SK-N-SH (cell line): Measurements from ENCODE around the gene FOS. TPM values are rescaled to one million over a fixed set of nuclear protein-coding genes. Genes with fewer than 3 reads are reported as not detected.

Experiments
- CTCF ChIA-PET: fragments of 300-600, 350-600 bp; formaldehyde crosslinking; extraction: SDS; loops from one replicate; lab custom pipeline; 2021; lab: Yijun Ruan, JAX
- POLR2A ChIA-PET: fragments of 350-600 bp; sonication (Branson Sonifier 250); formaldehyde crosslinking; extraction: SDS; loops from one replicate; lab custom pipeline; 2020; ENCODE audit warnings: antibody characterized with exemption, inconsistent platforms; lab: Yijun Ruan, JAX
- DNase-seq: peaks from one replicate; pipeline ENCODE4 v3.0.0; 2012
- H2AFZ ChIP-seq: fragments of 200-600 bp; sonication (generic); 2 replicates; pipeline ENCODE4 v1.8.1; 2016; ENCODE audit warnings: antibody characterized with exemption, mild to moderate bottlenecking, low read depth
- H3F3A ChIP-seq: fragments of 200-600 bp; sonication (generic); replicated peaks from 2 replicates; pipeline ENCODE3; 2016; ENCODE audit warnings: antibody characterized with exemption, mild to moderate bottlenecking; ENCODE audit not compliant: insufficient read depth
- H3K27ac ChIP-seq, 2 experiments: fragments of 200-500 bp in 1 of 2; fragments of 200-600 bp in 1 of 2; sonication (Bioruptor generic) in 1 of 2; sonication (generic), shearing (Covaris generic) in 1 of 2; 2 replicates each; pipeline versions ENCODE4 v1.5.1 to v1.6.1; 2014 to 2016; ENCODE audit warnings: low read depth in 2 of 2, inconsistent platforms in 1 of 2, low read length in 1 of 2, mild to moderate bottlenecking in 1 of 2, mixed read lengths in 1 of 2
- H3K27me3 ChIP-seq: fragments of 200-600 bp; sonication (generic), shearing (Covaris generic); 2 replicates; pipeline ENCODE4 v1.6.1; 2016; ENCODE audit warnings: mixed run types; ENCODE audit not compliant: insufficient read depth
- H3K36me3 ChIP-seq, 2 experiments: fragments of 200-500 bp in 1 of 2; fragments of 200-600 bp in 1 of 2; sonication (Bioruptor generic) in 1 of 2; sonication (generic) in 1 of 2; replicated peaks in 1 of 2; 2 replicates each; pipeline versions ENCODE3 to v1.5.1; 2014 to 2016; ENCODE audit warnings: low read length in 1 of 2, mild to moderate bottlenecking in 1 of 2; ENCODE audit not compliant: insufficient read depth in 2 of 2, control insufficient read depth in 1 of 2
- H3K4me1 ChIP-seq, 2 experiments: fragments of 200-500 bp in 1 of 2; fragments of 200-600 bp in 1 of 2; sonication (Bioruptor generic) in 1 of 2; sonication (generic), shearing (Covaris generic) in 1 of 2; 2 replicates each; pipeline versions ENCODE4 v1.5.1 to v1.6.1; 2014 to 2016; ENCODE audit warnings: low read depth in 1 of 2, low read length in 1 of 2, mixed run types in 1 of 2; ENCODE audit not compliant: insufficient read depth in 2 of 2, control insufficient read depth in 1 of 2
- H3K4me2 ChIP-seq: fragments of 200-600 bp; sonication (generic), shearing (Covaris generic); 2 replicates; pipeline ENCODE4 v1.6.1; 2017; ENCODE audit warnings: mixed run types
- H3K4me3 ChIP-seq, 2 experiments: fragments of 200-500 bp in 1 of 2; fragments of 200-600 bp in 1 of 2; sonication (Bioruptor generic) in 1 of 2; sonication (generic), shearing (Covaris generic) in 1 of 2; 2 replicates each; pipeline versions ENCODE4 v1.5.1 to v1.8.1; 2014 to 2016; ENCODE audit warnings: low read depth in 2 of 2, inconsistent platforms in 1 of 2, low read length in 1 of 2, mild to moderate bottlenecking in 1 of 2, mixed read lengths in 1 of 2, moderate library complexity in 1 of 2
- H3K79me2 ChIP-seq: fragments of 200-600 bp; sonication (generic); 2 replicates; pipeline ENCODE4 v1.8.1; 2017; ENCODE audit warnings: mild to moderate bottlenecking; ENCODE audit not compliant: insufficient read depth
- H3K9ac ChIP-seq: fragments of 200-600 bp; sonication (generic); 2 replicates; pipeline ENCODE4 v1.6.1; 2017; ENCODE audit warnings: mixed run types
- H3K9me2 ChIP-seq: fragments of 200-600 bp; sonication (generic); 2 replicates; pipeline ENCODE4 v1.6.1; 2017; ENCODE audit warnings: mixed run types
- H3K9me3 ChIP-seq: fragments of 200-600 bp; sonication (generic); 2 replicates; pipeline ENCODE4 v1.6.1; 2017; ENCODE audit warnings: mixed run types, mild to moderate bottlenecking, moderate library complexity
- H4K20me1 ChIP-seq: fragments of 200-600 bp; sonication (generic); 2 replicates; pipeline ENCODE4 v1.6.1; 2017; ENCODE audit warnings: mild to moderate bottlenecking, mixed run types; ENCODE audit not compliant: insufficient read depth
- GATA2 ChIP-seq: sonication (generic); formaldehyde crosslinking; IDR thresholded peaks from 2 replicates; pipeline ENCODE4 v1.5.0; 2020; ENCODE audit warnings: mild to moderate bottlenecking, missing genetic modification reagents
- MEF2A ChIP-seq: IDR thresholded peaks from 2 replicates; pipeline ENCODE4 v1.4.0; 2012; ENCODE audit warnings: low read depth, borderline replicate concordance
- MXI1 ChIP-seq: IDR thresholded peaks from 2 replicates; pipeline ENCODE4 v1.6.1; 2012; ENCODE audit warnings: mild to moderate bottlenecking, low read depth, low read length, improper control_type of control experiment
- RCOR1 ChIP-seq: fragments of 150-350 bp; IDR thresholded peaks from 2 replicates; pipeline ENCODE4 v1.6.1; 2017; ENCODE audit warnings: antibody characterized with exemption, low read length
- REST ChIP-seq: IDR thresholded peaks from 2 replicates; pipeline ENCODE4 v1.6.1; 2012; ENCODE audit warnings: mild to moderate bottlenecking, low read depth, low read length, moderate library complexity
- RXRA ChIP-seq: IDR thresholded peaks from 2 replicates; pipeline ENCODE4 v1.4.0; 2012; ENCODE audit warnings: low read depth, mild to moderate bottlenecking, borderline replicate concordance
- TCF12 ChIP-seq: IDR thresholded peaks from 2 replicates; pipeline ENCODE4 v1.4.0; 2012
- YY1 ChIP-seq: IDR thresholded peaks from 2 replicates; pipeline ENCODE4 v1.4.0; 2012; ENCODE audit warnings: low read depth, mild to moderate bottlenecking
- ZBTB33 ChIP-seq: IDR thresholded peaks from 2 replicates; pipeline ENCODE4 v1.4.0; 2012; ENCODE audit warnings: low read depth, borderline replicate concordance
- WGBS: methylation state at CpG from one replicate; pipeline ENCODE4 v1.1.6; 2017; ENCODE audit warnings: low lambda C conversion rate; 5-methylcytosine and 5-hydroxymethylcytosine counted together
- polyA plus RNA-seq, 3 experiments: library from polyadenylated mRNA; depleted of rRNA; stranded (reverse); fragments of >200 nt; gene quantifications; 2 replicates each; pipeline ENCODE4 v1.2.3, GENCODE V29; 2012
- TF ChIP-seq, protein P1 (sequence below): IDR thresholded peaks from 2 replicates; pipeline ENCODE4; 2012

Gene FOS
- polyA plus RNA-seq, 1 of the 3 experiments (the other 2 are of a cell fraction) = 309 TPM

DNA sequence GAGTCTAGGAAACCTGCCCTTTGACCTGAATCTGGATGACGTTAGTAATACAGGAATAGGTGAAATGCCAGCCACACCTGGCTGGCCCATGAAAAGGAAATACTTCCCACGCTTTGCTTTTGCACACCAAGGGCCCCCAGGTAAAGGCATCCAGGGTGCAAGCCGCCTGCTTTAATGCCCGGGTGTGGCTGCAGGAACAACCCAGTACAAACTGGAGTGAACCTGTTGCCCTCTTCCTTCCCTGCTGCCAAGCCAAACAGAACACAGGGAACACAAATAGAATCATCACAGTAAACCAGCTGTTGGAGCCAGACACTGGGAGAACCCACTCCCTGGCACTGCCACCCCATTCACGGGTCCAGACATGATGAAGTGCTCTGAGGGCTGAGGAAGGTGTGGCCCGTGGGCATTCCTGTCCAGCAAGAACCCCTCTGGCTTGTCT, 24.2 kb upstream of the FOS start:
- H3K27me3 ChIP-seq = no peaks in the 10 kb centered on the region
- 77% methylated on average over 4 of the region's 6 CpGs for WGBS
- peaks cover 8 to 9% of the 10 kb centered on the region in 2 experiments; a peak in 2 of 4 replicates for H3K4me1 ChIP-seq
- H3F3A ChIP-seq = peaks cover 6% of the 10 kb centered on the region
- H3K27ac ChIP-seq = no peak overlapping the region
- TF ChIP-seq RXRA = no peak
- no peak for TF ChIP-seq GATA2 (CRISPR knock-in tag)
- no peak for TF ChIP-seq REST
- TF ChIP-seq ZBTB33 = no peak
- TF ChIP-seq, protein P1, sequence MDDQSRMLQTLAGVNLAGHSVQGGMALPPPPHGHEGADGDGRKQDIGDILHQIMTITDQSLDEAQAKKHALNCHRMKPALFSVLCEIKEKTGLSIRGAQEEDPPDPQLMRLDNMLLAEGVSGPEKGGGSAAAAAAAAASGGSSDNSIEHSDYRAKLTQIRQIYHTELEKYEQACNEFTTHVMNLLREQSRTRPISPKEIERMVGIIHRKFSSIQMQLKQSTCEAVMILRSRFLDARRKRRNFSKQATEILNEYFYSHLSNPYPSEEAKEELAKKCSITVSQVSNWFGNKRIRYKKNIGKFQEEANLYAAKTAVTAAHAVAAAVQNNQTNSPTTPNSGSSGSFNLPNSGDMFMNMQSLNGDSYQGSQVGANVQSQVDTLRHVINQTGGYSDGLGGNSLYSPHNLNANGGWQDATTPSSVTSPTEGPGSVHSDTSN = no peak
- TF ChIP-seq TCF12 = no peak
- no peak for TF ChIP-seq MEF2A
- no peak for TF ChIP-seq RCOR1
- no peak for TF ChIP-seq MXI1
- no peaks in the 10 kb centered on the region for H3K36me3 ChIP-seq
- CTCF ChIA-PET = no interaction called here
- DNase-seq = no peak
- H3K9me2 ChIP-seq = no peaks in the 10 kb centered on the region
- H3K4me3 ChIP-seq = no peak overlapping the region
- H4K20me1 ChIP-seq = no peaks in the 10 kb centered on the region
- no peaks in the 10 kb centered on the region for H3K9me3 ChIP-seq
- no peak overlapping the region for H2AFZ ChIP-seq
- H3K9ac ChIP-seq = no peak overlapping the region
- no peak overlapping the region for H3K4me2 ChIP-seq
- no peaks in the 10 kb centered on the region for H3K79me2 ChIP-seq
- POLR2A ChIA-PET = no interaction called here

DNA sequence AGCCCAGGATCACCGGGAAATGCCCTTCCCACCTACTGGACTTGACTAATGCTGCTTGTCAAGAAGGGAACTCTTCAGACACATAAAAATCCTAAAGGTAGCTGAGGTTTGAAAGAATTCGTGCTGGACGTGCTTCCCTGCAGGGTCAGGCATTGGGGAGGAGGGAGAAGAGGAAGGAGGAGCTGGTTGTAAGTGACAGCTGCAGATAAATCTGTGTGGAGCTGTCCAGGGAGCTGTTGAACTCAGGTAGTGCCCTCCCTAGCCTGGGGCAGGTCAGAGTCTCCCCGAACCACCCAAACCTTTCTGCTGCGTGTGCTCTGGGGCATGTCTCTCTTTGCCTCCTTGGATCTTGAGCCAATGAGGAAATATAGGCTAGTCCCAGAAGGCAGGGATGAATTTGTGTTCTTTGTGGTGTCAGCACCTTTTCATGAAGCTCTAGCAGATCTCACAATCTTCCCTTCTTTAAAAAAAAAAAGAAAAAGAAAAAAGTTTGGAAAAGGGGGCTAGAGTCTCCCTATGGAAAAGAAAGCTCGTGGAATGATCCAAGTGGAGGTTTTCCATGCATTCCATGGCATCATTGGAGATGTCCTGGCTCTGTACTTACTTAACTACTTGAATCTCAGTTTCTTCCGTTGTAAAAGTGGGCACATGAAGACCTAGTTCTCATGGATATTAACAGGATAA, 23.6 kb upstream of the FOS start:
- Histone ChIP-seq H3K27ac (no peak overlapping the region), H3K9ac (no peak overlapping the region), H4K20me1 (no peaks in the 10 kb centered on the region), H3K9me3 (no peaks in the 10 kb centered on the region), H2AFZ (no peak overlapping the region), H3K4me3 (no peak overlapping the region), H3K27me3 (no peaks in the 10 kb centered on the region), H3K9me2 (no peaks in the 10 kb centered on the region), H3K36me3 (no peaks in the 10 kb centered on the region), H3K79me2 (no peaks in the 10 kb centered on the region), H3K4me2 (no peak overlapping the region), H3K4me1 (peaks cover 13 to 15% of the 10 kb centered on the region in 2 experiments; a peak in 3 of 4 replicates), H3F3A (peaks cover 6% of the 10 kb centered on the region)
- DNase-seq = no peak
- ChIA-PET POLR2A (no interaction called here), CTCF (no interaction called here)
- 0 out of 2 replicates have a peak, but pooled peaks have one; percentile 44 for TF ChIP-seq REST
- no peak for TF ChIP-seq YY1
- 73% methylated on average over 7 of the region's 7 CpGs for WGBS
